Panc1 (cell line): ENCODE data around the gene TTYH2. TPM values are rescaled to one million over a fixed set of nuclear protein-coding genes. Genes with fewer than 3 reads are reported as not detected.

Experiments used
- ATAC-seq: fragments of 200-7000 bp; cut with Tn5 transposase; 2 replicates; pipeline ENCODE4 v1.9.1; 2020; ENCODE audit warnings: mild to moderate bottlenecking, moderate library complexity
- BruUV-seq: library from RNA; stranded (reverse); fragments of 400-500 nt; replicated peaks from 2 replicates; lab custom pipeline; 2021; lab: Mats Ljungman, UMichigan
- CTCF ChIA-PET: fragments of 300-600 bp; sonication (Branson Sonifier 250); formaldehyde crosslinking; loops from one replicate; lab custom pipeline; 2022; ENCODE audit warnings: antibody characterized with exemption; lab: Charles Lee
- POLR2A ChIA-PET: fragments of 300-600 bp; sonication (Branson Sonifier 250); formaldehyde crosslinking; loops from one replicate; lab custom pipeline; 2022; ENCODE audit warnings: antibody characterized with exemption; lab: Charles Lee
- DNase-seq: peaks from one replicate; pipeline ENCODE4 v3.0.0-alpha.2; 2010; ENCODE audit warnings: low read depth, low spot score
- H3K27ac ChIP-seq: 2 replicates; pipeline ENCODE4 v1.5.1; 2011; ENCODE audit warnings: mild to moderate bottlenecking, low read length, inconsistent platforms
- H3K27me3 ChIP-seq: fragments of 200-500 bp; sonication (Bioruptor generic); 2 replicates; pipeline ENCODE4 v1.6.0; 2014; ENCODE audit warnings: low read length, inconsistent platforms; ENCODE audit not compliant: control insufficient read depth, insufficient read depth
- H3K36me3 ChIP-seq: fragments of 200-500 bp; sonication (Bioruptor generic); 2 replicates; pipeline ENCODE4 v1.5.1; 2014; ENCODE audit warnings: inconsistent platforms, mild to moderate bottlenecking, low read length, moderate library complexity; ENCODE audit not compliant: control insufficient read depth, insufficient read depth
- H3K4me1 ChIP-seq: 2 replicates; pipeline ENCODE4 v1.5.1; 2011; ENCODE audit warnings: inconsistent platforms, mild to moderate bottlenecking, low read length, moderate library complexity; ENCODE audit not compliant: control insufficient read depth, insufficient read depth
- H3K4me3 ChIP-seq, 2 experiments: 2 replicates each; pipeline ENCODE4 v1.5.1; 2011 to 2012; ENCODE audit warnings: low read depth in 2 of 2, low read length in 2 of 2, mild to moderate bottlenecking in 2 of 2, inconsistent platforms in 1 of 2, moderate library complexity in 1 of 2
- H3K9me3 ChIP-seq: fragments of 200-500 bp; sonication (Bioruptor generic); 2 replicates; pipeline ENCODE4 v1.5.1; 2014; ENCODE audit warnings: low read depth, mild to moderate bottlenecking, inconsistent platforms, low read length, moderate library complexity; ENCODE audit not compliant: control insufficient read depth, insufficient read depth
- POLR2AphosphoS5 ChIP-seq: IDR thresholded peaks from 2 replicates; pipeline ENCODE4 v1.6.1; 2012; ENCODE audit warnings: mild to moderate bottlenecking, low read depth, low read length, moderate library complexity
- SIN3A ChIP-seq: IDR thresholded peaks from 2 replicates; pipeline ENCODE4 v1.6.1; 2012; ENCODE audit warnings: low read depth, mild to moderate bottlenecking, low read length, moderate library complexity, borderline replicate concordance; ENCODE audit not compliant: insufficient read depth
- TCF7L2 ChIP-seq: IDR thresholded peaks from 2 replicates; pipeline ENCODE4 v1.6.1; 2011; ENCODE audit warnings: mild to moderate bottlenecking, low read depth, low read length, inconsistent platforms
- in situ Hi-C: cut with HindIII; loops from 2 replicates; pipeline ENCODE4 v1.10.0; 2016; ENCODE audit warnings: low sequenced_read_pairs, low pct_unique_long_range_greater_than_20kb
- intact Hi-C: fragments of 100-400 bp; cut with micrococcal nuclease; formaldehyde crosslinking; loops from one replicate; pipeline ENCODE4 v1.10.0; 2022; ENCODE audit not compliant: unreplicated experiment
- total RNA-seq: library from RNA; stranded (reverse); gene quantifications from one replicate; pipeline ENCODE4 v1.2.1, GENCODE V29; 2021; ENCODE audit not compliant: unreplicated experiment
- TF ChIP-seq, protein P1 (sequence below): fragments of 450-650 bp; IDR thresholded peaks from 2 replicates; pipeline ENCODE4 v1.5.1; 2017; ENCODE audit warnings: mild to moderate bottlenecking
- TF ChIP-seq, protein P2 (sequence below), 2 experiments: IDR thresholded peaks; 2 replicates each; pipeline ENCODE4 v1.6.1; 2011 to 2012; ENCODE audit warnings: low read depth in 2 of 2, control low read depth in 1 of 2, low read length in 1 of 2, mild to moderate bottlenecking in 1 of 2, moderate library complexity in 1 of 2; ENCODE audit not compliant: insufficient read depth in 1 of 2

TTYH2 gene
- total RNA-seq, 1 experiment from 2014 or later, result 8.3 TPM

DNA sequence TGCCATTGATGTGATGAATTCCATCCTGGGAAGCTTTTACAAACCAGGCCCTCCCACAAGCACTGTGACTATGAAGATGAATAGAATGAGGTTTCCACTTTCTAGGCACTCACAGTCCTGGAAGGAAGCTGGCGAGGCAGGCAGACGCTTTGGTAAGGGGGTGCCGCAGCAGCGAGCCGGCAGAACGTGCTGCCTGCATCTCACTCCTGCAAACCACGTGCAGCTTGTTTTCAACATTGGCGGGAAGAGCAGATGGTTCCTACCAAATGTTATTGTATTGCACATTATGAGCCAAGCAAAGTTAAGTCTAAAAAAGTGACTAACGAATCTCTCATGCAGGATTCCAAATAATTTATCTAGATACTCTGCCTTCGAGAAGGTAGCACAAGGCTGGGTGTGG, 57.0 kb downstream of the TTYH2 start:
- intact Hi-C loops, result no loop called here
- CTCF ChIA-PET, result no interaction called here

DNA sequence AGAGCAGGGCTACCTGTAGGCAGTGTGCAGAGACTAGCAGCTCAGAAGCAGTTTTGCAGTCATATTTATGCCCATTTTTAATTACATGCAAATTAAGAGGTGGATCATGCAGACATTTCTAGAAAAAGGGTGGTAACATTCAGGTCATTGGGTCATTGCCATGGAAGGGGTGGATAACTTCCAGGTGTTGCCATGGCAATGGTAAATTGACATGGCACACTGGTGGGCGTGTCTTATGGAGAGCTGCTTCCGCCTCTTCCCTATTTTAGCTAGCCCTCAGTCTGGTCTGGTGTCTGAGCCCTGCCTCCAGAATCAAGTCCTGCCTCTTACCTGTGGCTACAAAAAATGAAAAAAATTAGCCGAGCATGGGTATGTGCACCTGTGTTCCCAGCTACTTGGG, 57.9 kb downstream of the TTYH2 start:
- no peak for TF ChIP-seq POLR2AphosphoS5
- TF ChIP-seq SIN3A, result no peak
- H3K36me3 ChIP-seq, result no peaks in the 10 kb centered on the region
- H3K27me3 ChIP-seq, result peaks cover 2% of the 10 kb centered on the region; the same call in 1 of the 2 replicates
- no peaks in the 10 kb centered on the region for H3K4me1 ChIP-seq
- no peak overlapping the region for H3K27ac ChIP-seq
- ATAC-seq (no peak), DNase-seq (no peak)
- in situ Hi-C loops (no loop called here), intact Hi-C loops (no loop called here)
- BruUV-seq, result no TSS peak
- H3K4me3 ChIP-seq, result no peak overlapping the region
- CTCF ChIA-PET, result no interaction called here
- no peaks in the 10 kb centered on the region for H3K9me3 ChIP-seq
- POLR2A ChIA-PET, result interaction anchor here (0.6 kb wide), 1 partner anchor 11 kb away, joined by 3 read pairs; no protein-coding TSS in a partner anchor

More for the DNA sequence above, 57.0 kb downstream of the TTYH2 start:
- in situ Hi-C loops, result no loop called here
- POLR2A ChIA-PET, result no interaction called here
- Histone ChIP-seq H3K36me3 (no peaks in the 10 kb centered on the region), H3K27me3 (peaks cover 2% of the 10 kb centered on the region; the same call in 1 of the 2 replicates), H3K4me3 (no peak overlapping the region), H3K9me3 (no peaks in the 10 kb centered on the region), H3K4me1 (no peaks in the 10 kb centered on the region), H3K27ac (no peak overlapping the region)
- DNase-seq, result no peak
- no TSS peak for BruUV-seq
- TF ChIP-seq, protein P1, sequence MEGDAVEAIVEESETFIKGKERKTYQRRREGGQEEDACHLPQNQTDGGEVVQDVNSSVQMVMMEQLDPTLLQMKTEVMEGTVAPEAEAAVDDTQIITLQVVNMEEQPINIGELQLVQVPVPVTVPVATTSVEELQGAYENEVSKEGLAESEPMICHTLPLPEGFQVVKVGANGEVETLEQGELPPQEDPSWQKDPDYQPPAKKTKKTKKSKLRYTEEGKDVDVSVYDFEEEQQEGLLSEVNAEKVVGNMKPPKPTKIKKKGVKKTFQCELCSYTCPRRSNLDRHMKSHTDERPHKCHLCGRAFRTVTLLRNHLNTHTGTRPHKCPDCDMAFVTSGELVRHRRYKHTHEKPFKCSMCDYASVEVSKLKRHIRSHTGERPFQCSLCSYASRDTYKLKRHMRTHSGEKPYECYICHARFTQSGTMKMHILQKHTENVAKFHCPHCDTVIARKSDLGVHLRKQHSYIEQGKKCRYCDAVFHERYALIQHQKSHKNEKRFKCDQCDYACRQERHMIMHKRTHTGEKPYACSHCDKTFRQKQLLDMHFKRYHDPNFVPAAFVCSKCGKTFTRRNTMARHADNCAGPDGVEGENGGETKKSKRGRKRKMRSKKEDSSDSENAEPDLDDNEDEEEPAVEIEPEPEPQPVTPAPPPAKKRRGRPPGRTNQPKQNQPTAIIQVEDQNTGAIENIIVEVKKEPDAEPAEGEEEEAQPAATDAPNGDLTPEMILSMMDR, result no peak
- TF ChIP-seq TCF7L2, result no peak
- no peak for TF ChIP-seq POLR2AphosphoS5
- no peak for TF ChIP-seq SIN3A
- TF ChIP-seq, protein P2, sequence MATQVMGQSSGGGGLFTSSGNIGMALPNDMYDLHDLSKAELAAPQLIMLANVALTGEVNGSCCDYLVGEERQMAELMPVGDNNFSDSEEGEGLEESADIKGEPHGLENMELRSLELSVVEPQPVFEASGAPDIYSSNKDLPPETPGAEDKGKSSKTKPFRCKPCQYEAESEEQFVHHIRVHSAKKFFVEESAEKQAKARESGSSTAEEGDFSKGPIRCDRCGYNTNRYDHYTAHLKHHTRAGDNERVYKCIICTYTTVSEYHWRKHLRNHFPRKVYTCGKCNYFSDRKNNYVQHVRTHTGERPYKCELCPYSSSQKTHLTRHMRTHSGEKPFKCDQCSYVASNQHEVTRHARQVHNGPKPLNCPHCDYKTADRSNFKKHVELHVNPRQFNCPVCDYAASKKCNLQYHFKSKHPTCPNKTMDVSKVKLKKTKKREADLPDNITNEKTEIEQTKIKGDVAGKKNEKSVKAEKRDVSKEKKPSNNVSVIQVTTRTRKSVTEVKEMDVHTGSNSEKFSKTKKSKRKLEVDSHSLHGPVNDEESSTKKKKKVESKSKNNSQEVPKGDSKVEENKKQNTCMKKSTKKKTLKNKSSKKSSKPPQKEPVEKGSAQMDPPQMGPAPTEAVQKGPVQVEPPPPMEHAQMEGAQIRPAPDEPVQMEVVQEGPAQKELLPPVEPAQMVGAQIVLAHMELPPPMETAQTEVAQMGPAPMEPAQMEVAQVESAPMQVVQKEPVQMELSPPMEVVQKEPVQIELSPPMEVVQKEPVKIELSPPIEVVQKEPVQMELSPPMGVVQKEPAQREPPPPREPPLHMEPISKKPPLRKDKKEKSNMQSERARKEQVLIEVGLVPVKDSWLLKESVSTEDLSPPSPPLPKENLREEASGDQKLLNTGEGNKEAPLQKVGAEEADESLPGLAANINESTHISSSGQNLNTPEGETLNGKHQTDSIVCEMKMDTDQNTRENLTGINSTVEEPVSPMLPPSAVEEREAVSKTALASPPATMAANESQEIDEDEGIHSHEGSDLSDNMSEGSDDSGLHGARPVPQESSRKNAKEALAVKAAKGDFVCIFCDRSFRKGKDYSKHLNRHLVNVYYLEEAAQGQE (IDR thresholded peaks at IDR 0.05; ENCODE audit: insufficient read depth in 1 of 2, low read depth in 2 of 2, low read length in 1 of 2), result no peak
- no peak for ATAC-seq

DNA sequence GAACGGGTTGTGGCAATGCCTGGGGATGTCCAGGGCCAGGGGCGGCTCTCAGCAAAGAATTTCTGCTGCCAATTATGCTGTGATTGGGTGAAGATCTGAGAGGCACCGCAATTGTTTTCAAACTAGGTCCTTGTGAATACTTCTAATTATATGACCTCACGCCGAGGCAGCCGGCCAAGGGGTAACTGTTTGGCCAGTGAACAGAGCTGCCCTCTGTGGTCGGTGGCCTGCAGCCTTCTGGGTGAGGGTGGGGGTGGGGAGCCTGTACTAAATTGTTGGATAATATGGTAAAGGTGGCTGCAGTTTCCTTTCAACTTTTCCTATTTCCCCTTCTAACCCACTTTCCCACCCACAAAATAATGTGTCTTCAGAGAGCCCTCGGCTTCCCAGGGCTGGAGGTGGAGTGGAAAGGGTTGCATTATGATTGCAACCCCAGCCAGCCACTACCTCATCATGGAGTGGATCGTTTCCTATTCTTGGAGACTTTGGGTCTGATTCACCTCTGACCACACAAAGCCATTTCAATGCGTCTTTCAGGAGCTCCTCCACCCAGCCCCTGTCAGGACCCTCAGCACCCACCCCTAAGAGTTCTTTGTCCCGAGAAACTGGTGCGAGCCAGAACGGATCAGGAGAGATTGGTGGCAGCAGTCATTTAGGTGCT, 58.7 kb downstream of the TTYH2 start:
- ChIA-PET CTCF (no interaction called here), POLR2A (no interaction called here)
- ATAC-seq (no peak), DNase-seq (no peak)
- TF ChIP-seq, protein P1, result no peak
- TF ChIP-seq TCF7L2 (no peak), POLR2AphosphoS5 (no peak), SIN3A (no peak)
- TF ChIP-seq, protein P2 (IDR thresholded peaks at IDR 0.05; ENCODE audit: insufficient read depth in 1 of 2, low read depth in 2 of 2, low read length in 1 of 2), result no peak
- H3K4me3 ChIP-seq, result no peak overlapping the region
- intact Hi-C loops, result no loop called here
- no peaks in the 10 kb centered on the region for H3K4me1 ChIP-seq
- in situ Hi-C loops, result no loop called here
- no TSS peak for BruUV-seq
- H3K27me3 ChIP-seq, result peaks cover 2% of the 10 kb centered on the region; the same call in 1 of the 2 replicates
- H3K9me3 ChIP-seq, result no peaks in the 10 kb centered on the region
- H3K36me3 ChIP-seq, result no peaks in the 10 kb centered on the region
- no peak overlapping the region for H3K27ac ChIP-seq
